ENCODE results near the gene ACACB.

DNA sequence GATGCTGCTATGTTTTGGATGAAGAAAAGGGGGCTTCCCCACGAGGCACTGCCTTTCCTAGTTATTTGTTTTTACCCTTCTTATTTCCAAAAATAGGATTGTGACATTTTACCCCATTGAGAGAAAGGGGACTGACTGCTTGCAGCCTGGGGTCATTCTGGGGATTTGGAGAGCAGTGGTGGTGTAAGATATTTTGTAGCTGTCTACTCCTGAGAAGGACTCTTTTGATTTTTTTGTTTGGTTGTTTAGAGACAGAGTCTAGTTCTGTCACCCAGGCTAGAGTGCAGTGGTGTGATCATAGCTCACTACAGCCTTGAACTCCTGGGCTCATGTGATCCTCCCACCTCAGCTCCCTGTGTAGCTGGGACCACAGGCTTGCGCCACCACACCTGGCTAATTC, 113.8 kb downstream of the ACACB start:
- TF ChIP-seq EZH2 (IDR thresholded peaks at IDR 0.05; ENCODE audit: borderline replicate concordance, low read length) (no peak), CTCF (conservative IDR thresholded peaks at IDR 0.05 in 1 of 2, IDR thresholded peaks at IDR 0.05 in 1 of 2; ENCODE audit: extremely low read depth in 1 of 2, insufficient read depth in 1 of 2, low read depth in 1 of 2, low read length in 2 of 2) (no peak)
